HTR-8/SVneo (cell line): ENCODE data around the gene ALKAL2.
A peak's percentile ranks its signal among the peaks of the same experiment; 100 is the strongest.
"Not testable (repeated sequence)": the region's sequence is repeated elsewhere in the genome, so short reads cannot be mapped to it uniquely, and the experiment has no call there.

Experiments
- DNase-seq: peaks from one replicate; pipeline ENCODE4 v3.0.0; 2011; ENCODE audit warnings: low spot score, mixed read lengths; ENCODE audit not compliant: insufficient read length
- FAIRE-seq: peaks from 2 replicates; lab custom pipeline; 2011; peaks lifted over from hg19 to GRCh38; lab: Jason Lieb, UNC

Gene ALKAL2

GRCh38 chr2:287911-288757 is at the start of gene ALKAL2:
Gene ALKAL2 (minus strand): TSS chr2:288091. CDS start chr2:287835, 256 bp downstream.
- DNase-seq (no peak), FAIRE-seq (no peak)

- not testable (repeated sequence) for FAIRE-seq, DNase-seq
These were observed 49.1 kb upstream of the ALKAL2 start for GRCh38 chr2:336949-337348.

- DNase-seq (no peak), FAIRE-seq (peak; percentile 90)
These were observed 48.5 kb upstream of the ALKAL2 start for GRCh38 chr2:336360-336759.

- FAIRE-seq (peak; percentile 36), DNase-seq (no peak)
These were observed 44.7 kb upstream of the ALKAL2 start for GRCh38 chr2:332592-332991.

GRCh38 chr2:328761-329160 is 40.9 kb upstream of the ALKAL2 start:
- no peak for FAIRE-seq
- DNase-seq = no peak

- no peak for FAIRE-seq
- DNase-seq = no peak
These were observed 35.1 kb upstream of the ALKAL2 start for GRCh38 chr2:323035-323434.

- DNase-seq = no peak
- FAIRE-seq = no peak
These were observed 34.4 kb upstream of the ALKAL2 start for GRCh38 chr2:322326-322725.

- DNase-seq = no peak
- no peak for FAIRE-seq
These were observed 32.7 kb upstream of the ALKAL2 start for GRCh38 chr2:320561-320960.

GRCh38 chr2:319059-319600 is 31.2 kb upstream of the ALKAL2 start:
- peak; percentile 98 for FAIRE-seq
- DNase-seq = no peak

GRCh38 chr2:317501-318424 is 29.9 kb upstream of the ALKAL2 start:
- FAIRE-seq = peak; percentile 77
- DNase-seq = peak; percentile 79

- DNase-seq (no peak), FAIRE-seq (no peak)
These were observed 28.5 kb upstream of the ALKAL2 start for GRCh38 chr2:316381-316780.

- FAIRE-seq, DNase-seq: not testable (repeated sequence)
These were observed 28.0 kb upstream of the ALKAL2 start for GRCh38 chr2:315925-316324.

GRCh38 chr2:314561-315336 is 26.9 kb upstream of the ALKAL2 start:
- peak; percentile 84 for FAIRE-seq
- DNase-seq = no peak

- no peak for DNase-seq
- FAIRE-seq = no peak
These were observed 26.1 kb upstream of the ALKAL2 start for GRCh38 chr2:313991-314390.

- FAIRE-seq (no peak), DNase-seq (no peak)
These were observed 23.1 kb upstream of the ALKAL2 start for GRCh38 chr2:310994-311393.

- no peak for DNase-seq
- FAIRE-seq = no peak
These were observed 22.1 kb upstream of the ALKAL2 start for GRCh38 chr2:309954-310510.

GRCh38 chr2:309148-309953 is 21.5 kb upstream of the ALKAL2 start:
- DNase-seq = no peak

GRCh38 chr2:305366-305765 is 17.5 kb upstream of the ALKAL2 start:
- peak; percentile 78 for FAIRE-seq

More at GRCh38 chr2:309148-309953, 21.5 kb upstream of the ALKAL2 start:
- peak; percentile 31 for FAIRE-seq

GRCh38 chr2:296354-296753 is 8.5 kb upstream of the ALKAL2 start:
- no peak for FAIRE-seq

More at GRCh38 chr2:305366-305765, 17.5 kb upstream of the ALKAL2 start:
- no peak for DNase-seq

More at GRCh38 chr2:296354-296753, 8.5 kb upstream of the ALKAL2 start:
- no peak for DNase-seq
